Measurements from ENCODE around the gene SPATA17. TPM values are rescaled to one million over a fixed set of nuclear protein-coding genes. Genes with fewer than 3 reads are reported as not detected.

Gene SPATA17
- total RNA-seq, 4 donors from 2014 or later = 0.42 to 0.69 (median 0.48) TPM

- TF ChIP-seq EP300 (IDR thresholded peaks at IDR 0.05) = no peak
- TF ChIP-seq POLR2A (IDR thresholded peaks at IDR 0.05; ENCODE audit: low read depth) = no peak
- TF ChIP-seq POLR2AphosphoS5 (IDR thresholded peaks at IDR 0.05) = no peak
- TF ChIP-seq CTCF (IDR thresholded peaks at IDR 0.05) = no peak
- Histone ChIP-seq H3K4me1 (no peaks in the 10 kb centered on the region), H3K27me3 (no peaks in the 10 kb centered on the region), H3K9me3 (no peaks in the 10 kb centered on the region), H3K4me3 (no peak overlapping the region), H3K36me3 (no peaks in the 10 kb centered on the region), H3K27ac (replicated peaks in 1 of 4) (no peak overlapping the region)
- no peak for DNase-seq (ENCODE audit: extremely low spot score)
- intact Hi-C loops (cut with DNase I) = no loop called here
- WGBS = 95% methylated on average over 3 of the region's 3 CpGs
Measured at GRCh38 chr1:217847643-217848042, 216.5 kb downstream of the SPATA17 start.

GRCh38 chr1:217856342-217857034 is 225.3 kb downstream of the SPATA17 start:
- no peak for DNase-seq (ENCODE audit: extremely low spot score)
- Histone ChIP-seq H3K27me3 (no peaks in the 10 kb centered on the region), H3K9me3 (peaks cover 0 to 7% (median 0%) of the 10 kb centered on the region in 4 donors), H3K27ac (replicated peaks in 1 of 4) (no peak overlapping the region), H3K36me3 (no peaks in the 10 kb centered on the region), H3K4me1 (peaks cover 3 to 16% (median 15%) of the 10 kb centered on the region in 4 donors), H3K4me3 (no peak overlapping the region)
- WGBS = 48% methylated on average over 6 of the region's 6 CpGs
- no peak for TF ChIP-seq POLR2A (IDR thresholded peaks at IDR 0.05; ENCODE audit: low read depth)
- no peak for TF ChIP-seq POLR2AphosphoS5 (IDR thresholded peaks at IDR 0.05)
- no peak for TF ChIP-seq CTCF (IDR thresholded peaks at IDR 0.05)
- no peak for TF ChIP-seq EP300 (IDR thresholded peaks at IDR 0.05)
- intact Hi-C loops (cut with DNase I) = no loop called here

- Histone ChIP-seq H3K9me3 (peaks cover 0 to 7% (median 0%) of the 10 kb centered on the region in 4 donors), H3K27me3 (no peaks in the 10 kb centered on the region), H3K27ac (replicated peaks in 1 of 4) (no peak overlapping the region), H3K36me3 (no peaks in the 10 kb centered on the region), H3K4me3 (no peak overlapping the region), H3K4me1 (peaks cover 3 to 16% (median 15%) of the 10 kb centered on the region in 4 donors)
- WGBS = 25% methylated on average over 5 of the region's 5 CpGs
- TF ChIP-seq POLR2A (IDR thresholded peaks at IDR 0.05; ENCODE audit: low read depth) (no peak), CTCF (IDR thresholded peaks at IDR 0.05) (no peak), POLR2AphosphoS5 (IDR thresholded peaks at IDR 0.05) (no peak), EP300 (IDR thresholded peaks at IDR 0.05) (no peak)
- intact Hi-C loops (cut with DNase I) = no loop called here
- DNase-seq (ENCODE audit: extremely low spot score) = no peak
Measured at GRCh38 chr1:217857061-217857460, 225.9 kb downstream of the SPATA17 start.

GRCh38 chr1:217861658-217862057 is 230.5 kb downstream of the SPATA17 start:
- Histone ChIP-seq H3K27me3 (no peaks in the 10 kb centered on the region), H3K9me3 (peaks cover 0 to 7% (median 0%) of the 10 kb centered on the region in 4 donors), H3K36me3 (no peaks in the 10 kb centered on the region), H3K27ac (replicated peaks in 1 of 4) (no peak overlapping the region), H3K4me1 (peaks cover 3 to 10% (median 8%) of the 10 kb centered on the region in 4 donors), H3K4me3 (no peak overlapping the region)
- intact Hi-C loops (cut with DNase I) = no loop called here
- no peak for DNase-seq (ENCODE audit: extremely low spot score)
- WGBS = 82% methylated on average over 1 of the region's 1 CpG
- no peak for TF ChIP-seq CTCF (IDR thresholded peaks at IDR 0.05)
